IPS DF 4.7 (cell line): ENCODE data around the gene IFNGR1.
A peak's percentile ranks its signal among the peaks of the same experiment; 100 is the strongest.

Experiments used
- DNase-seq: peaks from one replicate; pipeline ENCODE4 v3.0.0-alpha.2; 2013; ENCODE audit warnings: low spot score; ENCODE audit errors: extremely low read depth

IFNGR1 gene

GRCh38 chr6:137176729-137177128, 42.5 kb downstream of the IFNGR1 start:
- no peak for DNase-seq

DNA sequence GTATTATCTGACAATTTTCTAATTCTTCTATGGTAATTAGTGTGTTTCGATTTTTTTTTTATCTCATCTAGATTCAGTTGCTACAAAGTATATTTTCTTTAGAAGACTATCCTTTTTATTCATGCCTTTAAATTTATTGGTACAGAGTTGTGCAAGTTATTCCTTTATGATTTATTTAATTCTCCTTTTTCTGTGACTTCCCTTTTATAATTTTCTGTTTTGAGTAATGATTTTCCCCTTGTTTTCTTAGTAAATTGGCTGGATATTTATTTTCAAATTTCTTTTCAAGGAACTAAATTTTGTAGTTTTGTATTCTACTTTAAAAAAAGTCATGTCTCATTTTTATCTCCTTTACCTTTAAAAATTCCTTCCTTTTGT, 43.3 kb downstream of the IFNGR1 start:
- no peak for DNase-seq

- no peak for DNase-seq
These were observed 43.9 kb downstream of the IFNGR1 start for GRCh38 chr6:137175157-137175867.

DNA sequence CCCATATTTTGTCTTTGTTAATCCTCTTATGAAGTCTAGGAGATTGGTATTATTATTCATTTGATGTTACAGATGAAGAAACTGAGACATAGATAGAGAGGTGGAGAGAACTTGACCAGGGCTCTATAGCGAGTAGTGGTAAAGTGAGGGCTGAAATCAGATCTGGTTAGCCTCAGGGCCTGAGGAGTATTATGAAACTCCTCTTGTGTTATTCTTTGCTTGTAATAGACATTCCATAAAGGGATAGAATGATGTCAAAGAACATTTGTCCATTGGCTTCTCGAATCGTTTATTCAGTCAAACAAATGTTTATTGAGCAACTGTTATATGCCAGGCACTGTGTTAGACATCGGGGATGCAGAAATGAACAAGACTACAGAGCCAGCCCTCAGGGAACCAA, 45.7 kb downstream of the IFNGR1 start, which contains the start of gene IL22RA2:
TSS of gene IL22RA2 (minus strand) at position 144 of the 400 bp plus-strand sequence. CDS start 11,895 bp downstream, outside the sequence.
- DNase-seq, result no peak

DNA sequence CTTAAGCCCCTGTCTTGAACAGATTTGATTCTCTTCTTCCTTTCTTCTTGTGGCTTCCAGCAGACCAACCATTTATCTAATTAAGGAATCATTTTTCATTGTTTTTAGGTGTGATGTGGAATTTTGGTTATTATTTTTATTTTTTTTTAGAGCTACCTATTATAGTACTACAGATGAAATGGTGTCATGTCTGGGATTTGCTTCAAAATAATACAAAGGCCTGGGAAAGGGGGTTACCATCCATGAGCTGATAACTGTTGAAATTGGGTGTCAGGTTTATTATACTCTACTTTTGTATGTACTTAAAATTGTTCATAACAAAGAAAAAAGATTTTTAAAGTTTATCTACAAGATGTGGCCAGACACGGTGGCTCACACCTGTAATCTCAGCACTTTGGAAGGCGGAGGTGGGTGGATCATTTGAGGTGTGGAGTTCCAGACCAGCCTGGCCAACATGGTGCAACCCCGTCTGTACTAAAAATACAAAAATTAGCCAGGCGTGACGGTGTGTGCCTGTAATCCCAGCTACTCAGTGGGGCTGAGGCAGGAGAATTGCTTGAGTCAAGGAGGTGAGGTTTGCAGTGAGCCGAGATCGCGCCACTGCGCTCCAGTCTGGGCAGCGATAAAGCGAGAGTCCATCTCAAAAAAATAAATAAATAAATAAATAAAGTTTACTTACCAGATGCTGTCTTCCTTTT, 46.3 kb downstream of the IFNGR1 start:
- no peak for DNase-seq

- peak; percentile 28 for DNase-seq
These were observed 47.1 kb downstream of the IFNGR1 start for GRCh38 chr6:137171824-137172733.

DNA sequence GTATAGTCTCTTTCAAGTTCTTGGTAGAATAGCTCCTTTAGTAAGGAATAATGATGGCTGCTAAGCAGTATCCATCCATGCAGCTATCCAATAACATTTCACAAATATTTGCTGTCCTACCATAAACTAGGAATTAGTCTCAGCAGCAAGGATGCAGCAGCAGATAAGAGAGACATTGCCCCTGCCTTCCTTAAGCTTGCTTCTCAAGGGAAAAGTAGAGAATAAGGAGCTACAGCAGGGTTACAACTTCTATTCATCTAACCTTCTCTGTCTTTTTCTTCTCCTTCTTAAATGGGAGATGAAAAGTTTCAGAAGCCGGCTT, 48.2 kb downstream of the IFNGR1 start:
- no peak for DNase-seq

GRCh38 chr6:137170266-137171052, 48.7 kb downstream of the IFNGR1 start:
- no peak for DNase-seq

DNA sequence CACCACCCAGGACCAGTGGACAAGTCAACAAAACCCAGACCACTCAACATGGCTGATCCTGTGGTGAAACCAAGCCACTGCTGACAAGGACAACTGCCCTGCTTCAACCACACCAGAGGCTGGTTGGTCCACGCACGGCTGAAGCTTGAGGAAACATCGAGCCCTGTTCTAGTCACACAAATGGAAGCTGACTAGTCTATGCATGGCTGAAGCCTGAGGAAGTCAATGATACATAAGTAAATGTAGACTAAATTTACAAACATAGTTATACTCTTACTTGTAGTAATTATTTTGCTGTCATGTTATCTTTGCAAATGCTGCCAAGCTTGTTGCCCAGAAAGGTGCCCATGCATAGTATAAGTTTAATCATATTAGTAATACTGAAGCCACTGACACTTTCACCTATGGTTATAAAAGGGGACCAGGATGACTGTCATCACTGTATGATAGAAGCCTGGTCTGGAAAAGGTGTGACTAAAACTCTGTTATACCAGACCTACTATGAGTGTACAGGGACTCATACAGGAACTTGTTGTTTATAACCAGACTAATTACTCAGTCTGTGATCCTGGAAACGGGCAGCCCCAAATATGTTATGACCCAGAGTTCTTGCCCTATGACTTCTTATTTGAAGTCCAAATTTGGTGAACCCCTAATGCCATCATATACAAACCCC, 51.3 kb downstream of the IFNGR1 start:
- DNase-seq, result no peak

GRCh38 chr6:137166247-137167098, 52.7 kb downstream of the IFNGR1 start:
- no peak for DNase-seq

GRCh38 chr6:137165375-137166246, 53.6 kb downstream of the IFNGR1 start:
- DNase-seq, result no peak

DNA sequence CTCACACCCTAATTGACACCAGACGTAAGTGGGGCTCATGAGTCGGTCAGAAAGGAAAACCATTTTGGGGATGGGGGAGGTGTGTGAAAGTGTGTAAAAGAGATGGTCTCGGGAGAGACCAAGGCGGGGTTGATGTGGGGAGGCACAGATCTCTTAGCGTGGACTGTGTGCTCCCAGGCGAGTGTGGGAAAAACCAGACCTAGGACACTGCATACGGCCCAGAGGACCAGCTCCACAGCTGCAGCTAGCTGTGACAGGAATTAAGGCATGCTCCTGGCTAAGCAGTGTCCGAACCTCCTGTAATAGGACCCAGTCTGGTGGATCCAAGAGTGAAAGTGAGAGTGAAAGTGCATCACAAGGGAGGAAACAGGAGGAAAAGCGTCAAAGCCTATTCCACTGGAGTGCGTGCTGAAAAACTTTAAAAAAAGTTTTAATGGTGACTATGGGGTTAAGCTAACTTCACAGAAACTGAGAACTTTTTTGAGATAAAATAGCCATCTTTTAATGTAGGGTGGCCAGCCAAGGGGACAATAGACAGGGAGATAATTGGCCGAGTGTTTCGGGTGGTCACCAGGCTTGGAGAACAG, 55.4 kb downstream of the IFNGR1 start:
- no peak for DNase-seq

DNA sequence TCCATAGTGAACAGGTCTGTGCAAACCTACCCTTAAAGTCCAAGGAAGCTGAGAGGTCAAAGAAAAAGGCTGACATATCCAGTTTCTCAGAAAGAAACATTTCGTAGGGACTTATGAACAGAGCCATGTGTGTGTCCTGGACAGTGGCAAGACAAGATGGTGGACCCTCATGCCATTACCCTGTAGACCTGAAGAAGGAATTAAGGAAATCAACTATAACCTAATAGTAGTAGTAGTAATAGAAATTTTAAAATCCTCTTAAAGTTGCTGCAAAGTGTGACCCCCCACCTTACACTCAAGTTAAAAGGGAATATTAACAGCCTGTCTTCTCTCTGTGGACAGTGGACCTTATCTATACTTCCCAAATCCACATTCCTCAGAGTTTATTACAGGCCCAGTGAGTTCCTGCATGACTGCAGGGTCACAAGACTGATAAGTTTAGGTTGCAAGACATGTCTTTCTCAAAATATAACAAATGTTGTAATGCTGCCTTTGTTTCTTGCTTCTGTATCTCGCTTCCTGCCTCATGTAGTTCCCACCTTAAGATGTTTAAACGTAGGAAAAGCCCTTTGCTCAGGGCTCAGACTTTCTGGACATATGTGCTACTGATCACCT, 56.4 kb downstream of the IFNGR1 start:
- no peak for DNase-seq

DNA sequence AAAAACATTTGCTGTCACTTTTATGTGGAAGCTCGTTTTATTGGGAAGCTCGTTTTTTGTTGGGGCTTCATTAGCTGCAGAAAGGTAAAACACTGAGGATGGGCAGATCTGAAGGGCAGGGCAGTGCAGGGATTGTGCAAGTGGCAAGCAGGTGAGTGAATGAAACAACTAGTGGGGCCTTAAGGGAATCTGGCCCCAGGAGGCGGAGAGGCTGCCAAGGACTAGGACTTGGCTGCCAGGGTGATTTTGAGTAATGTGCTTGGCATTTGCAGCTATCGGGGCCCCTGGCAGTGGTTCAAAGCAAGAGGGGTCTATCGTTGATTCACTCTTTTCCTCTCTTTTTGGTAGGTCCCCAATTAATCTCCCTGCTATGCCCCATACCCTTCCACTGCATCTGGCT, 57.2 kb downstream of the IFNGR1 start:
- no peak for DNase-seq

DNA sequence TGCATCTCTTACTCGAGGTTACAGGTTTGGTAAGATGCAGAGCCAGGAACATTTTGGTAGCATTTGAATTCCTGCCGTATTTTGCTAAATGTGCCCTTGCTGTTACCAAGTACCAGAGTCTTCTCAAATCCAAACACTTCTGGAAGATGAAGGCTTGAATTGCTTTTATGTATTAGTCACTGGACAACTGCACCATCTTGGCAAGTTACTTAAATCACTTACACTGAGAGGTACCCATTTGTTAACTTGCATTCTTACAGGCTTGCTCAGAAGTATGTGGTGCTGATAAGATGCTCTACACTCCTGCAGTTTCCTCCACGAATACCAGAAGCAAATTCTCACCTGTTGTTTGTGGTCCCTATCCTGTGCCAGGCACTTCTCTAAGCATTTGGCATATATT, 58.4 kb downstream of the IFNGR1 start:
- DNase-seq, result no peak

DNA sequence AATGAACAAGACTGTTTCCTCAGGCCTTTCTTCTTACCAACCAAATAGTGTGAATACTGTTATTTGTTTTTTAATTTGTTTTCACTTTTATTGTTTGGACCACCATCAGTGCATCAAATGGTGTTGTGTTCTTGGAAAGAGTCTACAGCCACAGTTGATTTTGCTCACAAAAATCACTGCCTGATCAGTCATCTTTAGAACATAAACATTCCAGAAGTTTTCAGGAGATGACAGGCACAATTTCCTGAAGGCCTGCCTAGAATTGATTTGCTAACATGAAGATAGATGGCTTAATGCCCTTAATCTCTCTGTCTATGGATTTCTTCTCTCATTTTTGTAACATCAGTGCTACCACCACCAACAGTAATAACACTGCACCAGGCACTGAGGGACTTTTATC, 59.3 kb downstream of the IFNGR1 start:
- no peak for DNase-seq

GRCh38 chr6:137157601-137158000, 61.6 kb downstream of the IFNGR1 start:
- DNase-seq, result no peak

DNA sequence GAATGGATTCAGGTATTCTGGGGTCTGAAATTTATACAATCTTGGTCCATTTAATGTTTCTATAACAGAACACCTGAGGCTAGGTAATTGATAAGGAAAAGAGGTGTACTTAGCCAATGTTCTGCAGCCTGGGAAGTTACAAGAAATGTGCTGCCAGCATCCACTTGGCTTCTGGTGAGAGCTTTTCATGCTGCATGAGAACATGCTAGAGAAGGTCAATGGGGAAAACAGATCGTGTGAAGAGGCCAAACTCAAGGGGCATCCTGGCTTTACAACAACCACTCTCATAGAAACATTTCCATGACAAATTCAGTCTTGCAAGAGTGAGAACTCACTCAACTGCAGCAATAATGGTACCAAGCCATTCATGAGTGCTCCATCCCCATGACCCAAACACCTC, 62.5 kb downstream of the IFNGR1 start:
- no peak for DNase-seq
